H9 (cell line): ENCODE results near the gene HAPLN1. TPM values are rescaled to one million over a fixed set of nuclear protein-coding genes. Genes with fewer than 3 reads are reported as not detected.

Source experiments
- DNase-seq: peaks from one replicate; pipeline ENCODE4 v3.0.0-alpha.2; 2017
- H2AFZ ChIP-seq: one replicate; pipeline ENCODE4 v1.6.1; 2013; ENCODE audit warnings: mild to moderate bottlenecking, low read length, control low read depth, moderate library complexity
- H2AK5ac ChIP-seq: 2 replicates; pipeline ENCODE4 v1.6.1; 2013; ENCODE audit warnings: low read length, control low read depth, mixed read lengths; ENCODE audit not compliant: insufficient read length
- H2BK120ac ChIP-seq: one replicate; pipeline ENCODE4 v1.6.1; 2013; ENCODE audit warnings: low read depth, mild to moderate bottlenecking, low read length, control low read depth, inconsistent platforms; ENCODE audit not compliant: poor library complexity, severe bottlenecking
- H2BK12ac ChIP-seq: 2 replicates; pipeline ENCODE4 v1.6.1; 2013; ENCODE audit warnings: low read length, control low read depth, mixed read lengths, low read depth; ENCODE audit not compliant: insufficient read length
- H2BK15ac ChIP-seq: 2 replicates; pipeline ENCODE4 v1.6.1; 2013; ENCODE audit warnings: low read depth, low read length, control low read depth
- H2BK20ac ChIP-seq: one replicate; pipeline ENCODE4 v1.6.1; 2013; ENCODE audit warnings: low read depth, mild to moderate bottlenecking, low read length, control low read depth, inconsistent platforms; ENCODE audit not compliant: poor library complexity, severe bottlenecking
- H2BK5ac ChIP-seq: 2 replicates; pipeline ENCODE4 v1.6.1; 2013; ENCODE audit warnings: low read length, control low read depth, mixed read lengths; ENCODE audit not compliant: insufficient read length
- H3K14ac ChIP-seq: 2 replicates; pipeline ENCODE4 v1.6.1; 2013; ENCODE audit warnings: low read length, control low read depth; ENCODE audit not compliant: insufficient read depth
- H3K18ac ChIP-seq: 2 replicates; pipeline ENCODE4 v1.6.1; 2013; ENCODE audit warnings: low read depth, mild to moderate bottlenecking, mixed read lengths, low read length, control low read depth; ENCODE audit not compliant: insufficient read length
- H3K23ac ChIP-seq: 2 replicates; pipeline ENCODE4 v1.6.1; 2013; ENCODE audit warnings: low read length, control low read depth, mixed read lengths, low read depth; ENCODE audit not compliant: insufficient read length
- H3K23me2 ChIP-seq: 2 replicates; pipeline ENCODE4 v1.6.1; 2013; ENCODE audit warnings: low read depth, mild to moderate bottlenecking, mixed read lengths, low read length, control low read depth; ENCODE audit not compliant: insufficient read length, poor library complexity, severe bottlenecking
- H3K27ac ChIP-seq: 2 replicates; pipeline ENCODE4 v1.5.1; 2013; ENCODE audit warnings: low read length, control low read depth, mixed read lengths, low read depth; ENCODE audit not compliant: insufficient read length
- H3K27me3 ChIP-seq: 2 replicates; pipeline ENCODE4 v1.6.1; 2013; ENCODE audit warnings: low read length, control low read depth, inconsistent platforms; ENCODE audit not compliant: insufficient read depth
- H3K4ac ChIP-seq: 2 replicates; pipeline ENCODE4 v1.6.1; 2013; ENCODE audit warnings: low read depth, mild to moderate bottlenecking, control low read depth, inconsistent platforms, low read length, moderate library complexity
- H3K4me1 ChIP-seq: 2 replicates; pipeline ENCODE4 v1.6.1; 2013; ENCODE audit warnings: low read length, control low read depth, inconsistent platforms; ENCODE audit not compliant: insufficient read depth
- H3K4me2 ChIP-seq: 2 replicates; pipeline ENCODE4 v1.6.1; 2013; ENCODE audit warnings: low read length, control low read depth, mixed read lengths; ENCODE audit not compliant: insufficient read length, insufficient read depth
- H3K56ac ChIP-seq: 2 replicates; pipeline ENCODE4 v1.6.1; 2013; ENCODE audit warnings: low read depth, mild to moderate bottlenecking, mixed read lengths, low read length, control low read depth; ENCODE audit not compliant: insufficient read length
- H3K79me1 ChIP-seq: 2 replicates; pipeline ENCODE4 v1.6.1; 2013; ENCODE audit warnings: low read depth, mild to moderate bottlenecking, moderate library complexity, low read length, control low read depth, inconsistent platforms; ENCODE audit not compliant: insufficient read depth, poor library complexity, severe bottlenecking
- H3K79me2 ChIP-seq: 2 replicates; pipeline ENCODE4 v1.6.1; 2013; ENCODE audit warnings: low read length, control low read depth, inconsistent platforms; ENCODE audit not compliant: insufficient read depth
- H3K9ac ChIP-seq: 2 replicates; pipeline ENCODE4 v1.6.1; 2013; ENCODE audit warnings: low read length, control low read depth, mixed read lengths; ENCODE audit not compliant: insufficient read length; ENCODE audit errors: extremely low read depth
- H3K9me3 ChIP-seq: one replicate; pipeline ENCODE4 v1.6.1; 2013; ENCODE audit warnings: low read depth, low read length, inconsistent platforms; ENCODE audit not compliant: control insufficient read depth
- H3T11ph ChIP-seq: one replicate; pipeline ENCODE4 v1.6.1; 2013; ENCODE audit warnings: mild to moderate bottlenecking, low read length, control low read depth, inconsistent platforms
- H4K20me1 ChIP-seq: one replicate; pipeline ENCODE4 v1.6.1; 2013; ENCODE audit not compliant: control insufficient read depth, insufficient read length, insufficient read depth
- H4K5ac ChIP-seq: 2 replicates; pipeline ENCODE4 v1.6.1; 2013; ENCODE audit warnings: low read depth, mild to moderate bottlenecking, mixed read lengths, low read length, control low read depth; ENCODE audit not compliant: insufficient read length
- H4K8ac ChIP-seq: replicated peaks from 2 replicates; pipeline ENCODE4 v1.6.1; 2013; ENCODE audit warnings: low read length, control low read depth, mixed read lengths, low read depth; ENCODE audit not compliant: insufficient read length
- H4K91ac ChIP-seq: 2 replicates; pipeline ENCODE4 v1.6.1; 2013; ENCODE audit warnings: low read depth, mild to moderate bottlenecking, moderate library complexity, mixed read lengths, low read length, control low read depth; ENCODE audit not compliant: insufficient read length
- H3K27ac Mint-ChIP-seq, 3 experiments: 2 replicates in 2 of 3; 3 replicates in 1 of 3; pipeline ENCODE4 v1.8.0; 2020 to 2021; ENCODE audit warnings: mixed read lengths in 3 of 3, mild to moderate bottlenecking in 1 of 3, moderate library complexity in 1 of 3
- H3K27me3 Mint-ChIP-seq: 2 replicates; pipeline ENCODE4 v1.8.0; 2021; ENCODE audit warnings: low read depth, mild to moderate bottlenecking, moderate library complexity, mixed read lengths
- H3K36me3 Mint-ChIP-seq, 3 experiments: 2 replicates in 2 of 3; 3 replicates in 1 of 3; pipeline ENCODE4 v1.8.0; 2020 to 2021; ENCODE audit warnings: low read depth in 3 of 3, mixed read lengths in 3 of 3; ENCODE audit not compliant: insufficient read depth in 1 of 3
- H3K4me1 Mint-ChIP-seq, 2 experiments: 2 replicates each; pipeline ENCODE4 v1.8.0; 2020; ENCODE audit warnings: mixed read lengths in 2 of 2
- H3K4me3 Mint-ChIP-seq, 2 experiments: 2 replicates in 1 of 2; 3 replicates in 1 of 2; pipeline ENCODE4 v1.8.0; 2020 to 2021; ENCODE audit warnings: mild to moderate bottlenecking in 2 of 2, mixed read lengths in 2 of 2, moderate library complexity in 1 of 2
- H3K9me3 Mint-ChIP-seq, 2 experiments: 2 replicates in 1 of 2; 3 replicates in 1 of 2; pipeline ENCODE4 v1.8.0; 2020; ENCODE audit warnings: mild to moderate bottlenecking in 2 of 2, mixed read lengths in 2 of 2, moderate library complexity in 1 of 2
- CTCF ChIP-seq: fragments of 200-600 bp; sonication (generic); conservative IDR thresholded peaks from 3 replicates; pipeline ENCODE4 v1.8.0; 2021; ENCODE audit warnings: antibody characterized with exemption, mild to moderate bottlenecking
- WGBS: extraction: QIAGEN DNeasy Blood & Tissue Kit; methylation state at CpG from one replicate; pipeline ENCODE4 v1.1.7; 2013; ENCODE audit warnings: missing lambda C conversion rate, low lambda C conversion rate, mixed read lengths; ENCODE audit not compliant: insufficient read length; ENCODE audit errors: extremely low coverage; 5-methylcytosine and 5-hydroxymethylcytosine counted together
- total RNA-seq: library from RNA; stranded (reverse); gene quantifications from 2 replicates; pipeline ENCODE4 v1.2.1, GENCODE V29; 2021

Gene HAPLN1
- total RNA-seq, 1 experiment from 2014 or later: 0.22 TPM

GRCh38 chr5:83703059-83703458, 17.6 kb downstream of the HAPLN1 start:
- no peak overlapping the region for H2AK5ac ChIP-seq
- peaks cover 25 to 26% of the 10 kb centered on the region in 2 experiments for H3K9me3 Mint-ChIP-seq
- H3K4me2 ChIP-seq: no peak overlapping the region
- no peak overlapping the region for H3K4me3 Mint-ChIP-seq
- H2BK5ac ChIP-seq: no peak overlapping the region
- no peak overlapping the region for H3K23ac ChIP-seq
- no CpG with 5 or more reads among the region's 2 CpGs for WGBS
- H3K27ac ChIP-seq: no peak overlapping the region
- H4K5ac ChIP-seq: no peak overlapping the region
- no peaks in the 10 kb centered on the region for H3K9me3 ChIP-seq
- H3K56ac ChIP-seq: no peak overlapping the region
- no peak overlapping the region for H3K14ac ChIP-seq
- H3K4me1 ChIP-seq: no peaks in the 10 kb centered on the region
- no peak overlapping the region for H2BK120ac ChIP-seq
- no peaks in the 10 kb centered on the region for H3K27me3 Mint-ChIP-seq
- no peak overlapping the region for H3K18ac ChIP-seq
- no peak overlapping the region for H2BK20ac ChIP-seq
- DNase-seq: no peak
- no peak overlapping the region for H4K8ac ChIP-seq
- no peaks in the 10 kb centered on the region for H3K4me1 Mint-ChIP-seq
- no peak overlapping the region for H3K9ac ChIP-seq
- H3T11ph ChIP-seq: no peak overlapping the region
- H3K4ac ChIP-seq: no peak overlapping the region
- H3K36me3 Mint-ChIP-seq: peaks cover 0 to 33% (median 13%) of the 10 kb centered on the region in 3 experiments; a peak in 6 of 7 replicates
- no peak overlapping the region for H2BK12ac ChIP-seq
- H2AFZ ChIP-seq: no peak overlapping the region
- no peaks in the 10 kb centered on the region for H3K79me1 ChIP-seq
- H3K79me2 ChIP-seq: no peaks in the 10 kb centered on the region
- H2BK15ac ChIP-seq: no peak overlapping the region
- no peaks in the 10 kb centered on the region for H3K23me2 ChIP-seq
- H4K91ac ChIP-seq: no peak overlapping the region
- no peaks in the 10 kb centered on the region for H3K27me3 ChIP-seq
- no peak for TF ChIP-seq CTCF
- H4K20me1 ChIP-seq: no peaks in the 10 kb centered on the region
- no peak overlapping the region for H3K27ac Mint-ChIP-seq
